Coronary artery (tissue), 2 donors: ENCODE results near the gene KBTBD13.

Experiments
- DNase-seq: peaks from one replicate; pipeline ENCODE4 v3.0.0-alpha.2; 2017; ENCODE audit warnings: low spot score
- H3K27ac ChIP-seq, 2 donors: fragments of 200-600 bp; sonication (generic); one replicate each; pipeline ENCODE4 v1.5.1; 2016 to 2019
- H3K4me3 ChIP-seq: fragments of 200-600 bp; sonication (generic); 2 replicates; pipeline ENCODE4 v1.5.1; 2016; ENCODE audit warnings: mild to moderate bottlenecking, moderate library complexity
- CTCF ChIP-seq: fragments of 200-600 bp; sonication (generic); IDR thresholded peaks from one replicate; pipeline ENCODE4 v1.5.1; 2019; ENCODE audit warnings: antibody characterized with exemption

KBTBD13 gene

GRCh38 chr15:65084500-65085206 is 8.1 kb downstream of the KBTBD13 start:
- DNase-seq, result no peak
- Histone ChIP-seq H3K4me3 (no peak overlapping the region), H3K27ac (peak overlapping the region; percentile 70 to 94)
- TF ChIP-seq CTCF, result no peak

- no peak for TF ChIP-seq CTCF
- Histone ChIP-seq H3K27ac (peak overlapping the region; percentile 70 to 94), H3K4me3 (peak overlapping the region; percentile 47)
- DNase-seq, result peak; percentile 87
Measured at GRCh38 chr15:65085207-65085753, 8.7 kb downstream of the KBTBD13 start.

- TF ChIP-seq CTCF, result no peak
- DNase-seq, result no peak
- Histone ChIP-seq H3K4me3 (peak overlapping the region; percentile 47), H3K27ac (peak overlapping the region; percentile 70 to 94)
Measured at GRCh38 chr15:65085990-65086679, 9.6 kb downstream of the KBTBD13 start.

- no peak for TF ChIP-seq CTCF
- H3K27ac ChIP-seq, result peak overlapping the region; percentile 70 to 94
- H3K4me3 ChIP-seq, result no peak overlapping the region
- DNase-seq, result no peak
Measured at GRCh38 chr15:65086680-65087111, 10.2 kb downstream of the KBTBD13 start.

GRCh38 chr15:65087411-65087810 is 10.9 kb downstream of the KBTBD13 start:
- no peak for TF ChIP-seq CTCF
- H3K4me3 ChIP-seq, result no peak overlapping the region
- H3K27ac ChIP-seq, result peak overlapping the region; percentile 70 to 94

GRCh38 chr15:65087873-65088642 is 11.5 kb downstream of the KBTBD13 start:
- DNase-seq, result peak; percentile 97
- peak overlapping the region; percentile 70 to 94 for H3K27ac ChIP-seq
- H3K4me3 ChIP-seq, result no peak overlapping the region
- no peak for TF ChIP-seq CTCF

More at GRCh38 chr15:65087411-65087810, 10.9 kb downstream of the KBTBD13 start:
- DNase-seq, result no peak
